H1 (cell line): ENCODE results near the gene ITPR1. TPM values are rescaled to one million over a fixed set of nuclear protein-coding genes. Genes with fewer than 3 reads are reported as not detected.

ENCODE experiments used
- CTCF ChIA-PET: fragments of 300-600 bp; sonication (Branson Sonifier 250); formaldehyde crosslinking; loops from one replicate; lab custom pipeline; 2021; ENCODE audit not compliant: partially characterized antibody; lab: Charles Lee
- POLR2A ChIA-PET: fragments of 300-600 bp; sonication (Branson Sonifier 250); formaldehyde crosslinking; loops from one replicate; lab custom pipeline; 2021; ENCODE audit warnings: inconsistent platforms; ENCODE audit not compliant: partially characterized antibody; lab: Charles Lee
- DNase-seq, 2 experiments: peaks; one replicate each; pipeline versions ENCODE4 v3.0.0 to v3.0.0-alpha.2; 2010 to 2022; ENCODE audit warnings: low spot score in 2 of 2, low read depth in 1 of 2, mixed read lengths in 1 of 2
- FAIRE-seq: peaks from 2 replicates; lab custom pipeline; 2011; peaks lifted over from hg19 to GRCh38; lab: Jason Lieb, UNC
- H2AFZ ChIP-seq: 2 replicates; pipeline ENCODE4 v1.8.1; 2012; ENCODE audit warnings: low read length, inconsistent platforms
- H2AK5ac ChIP-seq: 2 replicates; pipeline ENCODE4 v1.6.1; 2013; ENCODE audit warnings: low read depth, low read length
- H2BK120ac ChIP-seq: replicated peaks from 2 replicates; pipeline ENCODE3; 2013; ENCODE audit warnings: low read depth, low read length, inconsistent platforms
- H2BK12ac ChIP-seq: 2 replicates; pipeline ENCODE4 v1.6.1; 2013; ENCODE audit warnings: low read depth, low read length
- H2BK15ac ChIP-seq: 2 replicates; pipeline ENCODE4 v1.6.1; 2013; ENCODE audit warnings: low read length
- H2BK20ac ChIP-seq: 2 replicates; pipeline ENCODE4 v1.6.1; 2013; ENCODE audit warnings: low read length
- H2BK5ac ChIP-seq: 2 replicates; pipeline ENCODE4 v1.6.1; 2013; ENCODE audit warnings: low read depth, low read length
- H3K14ac ChIP-seq: 2 replicates; pipeline ENCODE4 v1.6.1; 2013; ENCODE audit warnings: inconsistent platforms; ENCODE audit not compliant: insufficient read length
- H3K18ac ChIP-seq: 2 replicates; pipeline ENCODE4 v1.6.1; 2013; ENCODE audit warnings: low read length; ENCODE audit errors: extremely low read depth
- H3K23ac ChIP-seq: 2 replicates; pipeline ENCODE4 v1.6.1; 2013; ENCODE audit warnings: inconsistent platforms; ENCODE audit not compliant: insufficient read length
- H3K23me2 ChIP-seq: 2 replicates; pipeline ENCODE4 v1.6.1; 2013; ENCODE audit warnings: low read depth, low read length
- H3K27ac ChIP-seq: 2 replicates; pipeline ENCODE4 v1.6.1; 2011; ENCODE audit warnings: low read depth, low read length, inconsistent platforms
- H3K27me3 ChIP-seq, 4 experiments: replicated peaks in 1 of 4; 1 replicate in 1 of 4; 2 replicates in 3 of 4; pipeline versions ENCODE4 v1.6.1 to v1.8.1; 2011 to 2013; ENCODE audit warnings: low read length in 3 of 4, mild to moderate bottlenecking in 3 of 4, inconsistent platforms in 2 of 4, mixed read lengths in 2 of 4, moderate library complexity in 1 of 4; ENCODE audit not compliant: control insufficient read depth in 3 of 4, insufficient read depth in 3 of 4; ENCODE audit errors: extremely low read depth in 1 of 4
- H3K36me3 ChIP-seq, 4 experiments: 2 replicates each; pipeline versions ENCODE4 v1.6.1 to v1.8.1; 2011 to 2013; ENCODE audit warnings: mild to moderate bottlenecking in 4 of 4, low read length in 3 of 4, moderate library complexity in 2 of 4, control low read depth in 1 of 4, inconsistent platforms in 1 of 4; ENCODE audit not compliant: insufficient read depth in 4 of 4, control insufficient read depth in 2 of 4
- H3K4ac ChIP-seq: replicated peaks from 2 replicates; pipeline ENCODE3; 2013; ENCODE audit warnings: low read length, low read depth, mixed read lengths, inconsistent platforms; ENCODE audit not compliant: insufficient read length
- H3K4me1 ChIP-seq, 4 experiments: replicated peaks in 1 of 4; 1 replicate in 1 of 4; 2 replicates in 3 of 4; pipeline versions ENCODE4 v1.6.1 to v1.8.1; 2011 to 2013; ENCODE audit warnings: low read length in 3 of 4, inconsistent platforms in 2 of 4, mixed read lengths in 1 of 4; ENCODE audit not compliant: insufficient read depth in 4 of 4, control insufficient read depth in 3 of 4
- H3K4me2 ChIP-seq, 2 experiments: 2 replicates each; pipeline versions ENCODE4 v1.6.1 to v1.8.1; 2011 to 2013; ENCODE audit warnings: low read depth in 2 of 2, low read length in 2 of 2, control low read depth in 1 of 2, inconsistent platforms in 1 of 2, mild to moderate bottlenecking in 1 of 2; ENCODE audit not compliant: insufficient read depth in 1 of 2
- H3K4me3 ChIP-seq, 4 experiments: fragments of 200-600, 300-600 bp in 1 of 4; sonication (generic), shearing (Covaris generic), sonication (Bioruptor Twin) in 1 of 4; 2 replicates each; pipeline versions ENCODE4 v1.5.1 to v1.8.1; 2011 to 2016; ENCODE audit warnings: low read length in 4 of 4, low read depth in 3 of 4, control low read depth in 2 of 4, inconsistent platforms in 2 of 4, mild to moderate bottlenecking in 2 of 4, mixed read lengths in 1 of 4, moderate library complexity in 1 of 4; ENCODE audit not compliant: insufficient read depth in 2 of 4; ENCODE audit errors: extremely low read depth in 1 of 4
- H3K56ac ChIP-seq: replicated peaks from 2 replicates; pipeline ENCODE3; 2013; ENCODE audit warnings: low read depth, mild to moderate bottlenecking, mixed read lengths, low read length, inconsistent platforms; ENCODE audit not compliant: insufficient read length
- H3K79me1 ChIP-seq: 2 replicates; pipeline ENCODE4 v1.6.1; 2013; ENCODE audit warnings: low read depth, low read length, control low read depth
- H3K79me2 ChIP-seq, 2 experiments: 2 replicates each; pipeline versions ENCODE4 v1.6.1 to v1.8.1; 2012 to 2013; ENCODE audit warnings: low read length in 2 of 2, mild to moderate bottlenecking in 2 of 2, inconsistent platforms in 1 of 2; ENCODE audit not compliant: insufficient read depth in 2 of 2, control insufficient read depth in 1 of 2
- H3K9ac ChIP-seq, 4 experiments: replicated peaks in 1 of 4; 1 replicate in 1 of 4; 2 replicates in 3 of 4; pipeline versions ENCODE4 v1.6.1 to v1.8.1; 2011 to 2013; ENCODE audit warnings: low read depth in 3 of 4, low read length in 3 of 4, control low read depth in 2 of 4, mild to moderate bottlenecking in 2 of 4, moderate library complexity in 2 of 4, inconsistent platforms in 1 of 4; ENCODE audit errors: extremely low read depth in 1 of 4
- H3K9me3 ChIP-seq, 2 experiments: 2 replicates each; pipeline versions ENCODE4 v1.6.1 to v1.8.1; 2012 to 2013; ENCODE audit warnings: mild to moderate bottlenecking in 2 of 2, moderate library complexity in 2 of 2, control low read depth in 1 of 2, inconsistent platforms in 1 of 2, low read depth in 1 of 2, low read length in 1 of 2, mixed read lengths in 1 of 2; ENCODE audit not compliant: insufficient read depth in 2 of 2
- H4K20me1 ChIP-seq, 2 experiments: replicated peaks in 1 of 2; 2 replicates each; pipeline versions ENCODE3 to v1.8.1; 2011 to 2013; ENCODE audit warnings: inconsistent platforms in 2 of 2, low read length in 2 of 2, mild to moderate bottlenecking in 1 of 2; ENCODE audit not compliant: insufficient read depth in 2 of 2, control insufficient read depth in 1 of 2
- H4K5ac ChIP-seq: 2 replicates; pipeline ENCODE4 v1.6.1; 2013; ENCODE audit warnings: low read length, low read depth, mixed read lengths, inconsistent platforms; ENCODE audit not compliant: insufficient read length
- H4K8ac ChIP-seq: 2 replicates; pipeline ENCODE4 v1.8.0; 2013; ENCODE audit warnings: mild to moderate bottlenecking, moderate library complexity, low read length, inconsistent platforms; ENCODE audit not compliant: insufficient read depth; ENCODE audit errors: extremely low read depth
- H4K91ac ChIP-seq: replicated peaks from 2 replicates; pipeline ENCODE3; 2013; ENCODE audit warnings: low read length, mixed read lengths, inconsistent platforms; ENCODE audit not compliant: insufficient read length
- RBBP5 ChIP-seq: IDR thresholded peaks from 2 replicates; pipeline ENCODE4 v1.7.1; 2012; ENCODE audit warnings: low read depth, mild to moderate bottlenecking, inconsistent platforms, low read length, moderate library complexity, borderline replicate concordance
- WGBS, 2 experiments: shearing (Covaris generic) in 1 of 2; methylation state at CpG; one replicate each; pipeline versions ENCODE4 v1.1.6 to v1.1.7; 2013 to 2015; ENCODE audit warnings: low lambda C conversion rate in 2 of 2, mixed read lengths in 2 of 2, inconsistent platforms in 1 of 2, low coverage in 1 of 2, missing lambda C conversion rate in 1 of 2; ENCODE audit not compliant: insufficient replicate concordance in 2 of 2, insufficient coverage in 1 of 2, insufficient read length in 1 of 2; ENCODE audit errors: extremely low coverage in 1 of 2, missing lambda C conversion rate in 1 of 2; 5-methylcytosine and 5-hydroxymethylcytosine counted together
- polyA plus RNA-seq, 7 experiments: library from polyadenylated mRNA; depleted of rRNA in 3 of 7; stranded (reverse) in 5 of 7; unstranded in 2 of 7; fragments of >200 nt in 5 of 7; fragments of 200-250 nt in 2 of 7; gene quantifications; 1 replicate in 5 of 7; 2 replicates in 1 of 7; 4 replicates in 1 of 7; pipeline versions ENCODE4 v1.2.1 to v1.2.3, GENCODE V29; 2011 to 2013; ENCODE audit warnings: missing spikeins in 2 of 7, mixed read lengths in 2 of 7
- total RNA-seq: library from RNA; stranded (reverse); fragmentation: NEBNext Ultra II Directional; extraction: Animal tissue kit (Norgen Biotek cat#: 25700); gene quantifications from 2 replicates; pipeline ENCODE4 v1.2.1, GENCODE V29; 2021
- TF ChIP-seq, protein P1 (sequence below): IDR thresholded peaks from 2 replicates; pipeline ENCODE4 v1.6.1; 2012; ENCODE audit warnings: inconsistent platforms

Gene ITPR1
- total and polyA plus RNA-seq, 2 of the 8 experiments (the other 6 are each of a cell fraction or from before 2014, with no cell fraction given), result 2.5 to 16.3 TPM

DNA sequence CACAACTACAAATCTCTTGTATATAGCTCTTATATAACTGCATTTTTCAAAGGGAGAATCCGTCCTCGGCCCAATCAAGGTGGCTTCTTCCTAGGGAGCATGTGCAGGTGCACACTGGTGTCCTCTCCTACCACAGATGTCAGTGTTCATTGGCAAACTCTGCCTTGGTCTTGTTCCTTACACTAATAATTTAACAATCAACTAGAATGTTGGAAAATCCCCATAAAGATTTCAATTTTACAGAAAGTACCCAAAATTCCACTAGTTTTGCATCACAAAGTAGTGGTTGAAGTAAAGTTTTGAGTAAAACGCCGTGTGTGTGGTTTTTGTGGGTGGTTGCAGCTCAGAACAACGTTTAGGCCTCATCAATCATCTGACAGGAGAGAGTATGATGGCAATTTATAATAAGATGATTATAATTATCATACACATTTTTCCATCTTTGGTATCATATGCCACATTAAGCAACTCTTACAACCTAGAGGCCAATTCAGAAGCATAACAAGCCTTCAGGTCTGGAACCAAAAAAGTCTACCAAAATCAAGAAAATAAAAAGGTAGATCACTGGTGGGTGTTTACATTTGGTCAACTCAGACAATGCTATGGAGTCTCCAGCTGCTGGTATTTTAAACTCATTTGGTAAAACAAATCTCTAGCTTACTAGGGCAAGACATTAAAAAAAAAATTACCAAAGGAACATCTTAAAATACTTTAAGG lies 357.2 kb downstream of the ITPR1 start:
- ChIA-PET CTCF (interaction anchor here (0.7 to 1.6 kb wide), 4 partner anchors 15 to 139 kb away, joined by 3 to 4 read pairs (median 4); no protein-coding TSS in a partner anchor), POLR2A (no interaction called here)
- H3K36me3 ChIP-seq, result no peaks in the 10 kb centered on the region
- H3K4me3 ChIP-seq, result no peak overlapping the region
- no peaks in the 10 kb centered on the region for H3K27me3 ChIP-seq
- FAIRE-seq (no peak), DNase-seq (no peak)
- H3K18ac ChIP-seq, result no peak overlapping the region
- H3K4me2 ChIP-seq, result no peak overlapping the region
- no peak overlapping the region for H4K8ac ChIP-seq
- peaks cover 0 to 4% (median 0%) of the 10 kb centered on the region in 4 experiments; a peak in 1 of 7 replicates for H3K4me1 ChIP-seq
- H3K14ac ChIP-seq, result no peak overlapping the region
- H3K23me2 ChIP-seq, result no peaks in the 10 kb centered on the region
- no peak overlapping the region for H3K9ac ChIP-seq
- no peaks in the 10 kb centered on the region for H3K79me1 ChIP-seq
- H4K5ac ChIP-seq, result no peak overlapping the region
- no peak overlapping the region for H2BK120ac ChIP-seq
- no peak overlapping the region for H2BK15ac ChIP-seq
- H3K4ac ChIP-seq, result no peak overlapping the region
- H2AFZ ChIP-seq, result no peak overlapping the region
- no peaks in the 10 kb centered on the region for H3K79me2 ChIP-seq
- WGBS, 2 experiments, result 94% methylated on average over 5 of the region's 5 CpGs; no CpG with 5 or more reads in 1 of the 2 experiments
- H2BK12ac ChIP-seq, result no peak overlapping the region
- H2AK5ac ChIP-seq, result no peak overlapping the region
- no peaks in the 10 kb centered on the region for H3K9me3 ChIP-seq
- H3K27ac ChIP-seq, result no peak overlapping the region
- no peak overlapping the region for H2BK20ac ChIP-seq
- H3K56ac ChIP-seq, result no peak overlapping the region
- TF ChIP-seq, protein P1, sequence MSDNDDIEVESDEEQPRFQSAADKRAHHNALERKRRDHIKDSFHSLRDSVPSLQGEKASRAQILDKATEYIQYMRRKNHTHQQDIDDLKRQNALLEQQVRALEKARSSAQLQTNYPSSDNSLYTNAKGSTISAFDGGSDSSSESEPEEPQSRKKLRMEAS, result no peak
- no peak for TF ChIP-seq RBBP5
- no peak overlapping the region for H4K91ac ChIP-seq
- H4K20me1 ChIP-seq, result no peaks in the 10 kb centered on the region
- H3K23ac ChIP-seq, result no peak overlapping the region
- no peak overlapping the region for H2BK5ac ChIP-seq
